A549 (cell line): ENCODE measurements around the gene TMEM79. TPM values are rescaled to one million over a fixed set of nuclear protein-coding genes. Genes with fewer than 3 reads are reported as not detected.

Source experiments
- ATAC-seq, 2 experiments: fragments of 200-7000 bp in 1 of 2; fragments of >200 bp in 1 of 2; cut with Nextera tagmentation in 1 of 2; cut with Tn5 transposase in 1 of 2; 3 replicates each; pipeline versions ENCODE4 v1.8.0 to v1.9.1; 2018 to 2020; ENCODE audit warnings: mild to moderate bottlenecking in 1 of 2, moderate library complexity in 1 of 2
- CTCF ChIA-PET: fragments of 300-600 bp; sonication (Branson Sonifier 250); formaldehyde crosslinking; extraction: SDS; loops from one replicate; lab custom pipeline; 2021; ENCODE audit warnings: antibody characterized with exemption, inconsistent platforms; lab: Yijun Ruan, JAX
- POLR2A ChIA-PET: fragments of 350-600 bp; formaldehyde crosslinking; extraction: SDS; loops from one replicate; lab custom pipeline; 2021; ENCODE audit warnings: antibody characterized with exemption, inconsistent platforms; lab: Yijun Ruan, JAX
- DNase-seq, 2 experiments: peaks; one replicate each; pipeline versions ENCODE4 v3.0.0 to v3.0.0-alpha.2; 2011 to 2016; ENCODE audit warnings: low read depth in 1 of 2, low spot score in 1 of 2
- FAIRE-seq: peaks from 2 replicates; lab custom pipeline; 2011; peaks lifted over from hg19 to GRCh38; lab: Jason Lieb, UNC
- H3K27ac ChIP-seq, 2 experiments: fragments of >200 bp; sonication (Bioruptor Twin); formaldehyde crosslinking; 3 replicates each; pipeline ENCODE4 v1.5.1; 2016 to 2017
- H3K4me1 ChIP-seq: fragments of >200 bp; sonication (Bioruptor Twin); formaldehyde crosslinking; 3 replicates; pipeline ENCODE4 v1.6.1; 2016
- H3K4me2 ChIP-seq: fragments of >200 bp; sonication (Bioruptor Twin); formaldehyde crosslinking; 3 replicates; pipeline ENCODE4 v1.6.1; 2016
- H3K4me3 ChIP-seq: fragments of >200 bp; sonication (Bioruptor Twin); formaldehyde crosslinking; 3 replicates; pipeline ENCODE4 v1.5.1; 2016
- H3K9me3 ChIP-seq: fragments of >200 bp; sonication (Bioruptor Twin); formaldehyde crosslinking; 3 replicates; pipeline ENCODE4 v1.6.1; 2016
- CBX8 ChIP-seq: fragments of 200-600 bp; sonication (generic); IDR thresholded peaks from 2 replicates; pipeline ENCODE4 v1.6.1; 2016
- CEBPB ChIP-seq, 2 experiments: fragments of >200 bp in 1 of 2; sonication (Bioruptor Twin) in 1 of 2; formaldehyde crosslinking in 1 of 2; IDR thresholded peaks; 2 replicates each; pipeline ENCODE4 v1.6.1; 2012 to 2016
- CHD2 ChIP-seq: fragments of 150-350 bp; IDR thresholded peaks from 2 replicates; pipeline ENCODE4 v1.6.1; 2014; ENCODE audit warnings: low read length; ENCODE audit not compliant: partially characterized antibody
- CTCF ChIP-seq: fragments of >200 bp; sonication (Bioruptor Twin); formaldehyde crosslinking; IDR thresholded peaks from 3 replicates; pipeline ENCODE4 v1.5.1; 2016
- EHF ChIP-seq: fragments of 250-450 bp; sonication (Bioruptor Pico); IDR thresholded peaks from 2 replicates; pipeline ENCODE4 v1.5.0; 2020; ENCODE audit warnings: mild to moderate bottlenecking
- ELK1 ChIP-seq: fragments of 150-350 bp; IDR thresholded peaks from 2 replicates; pipeline ENCODE4 v1.6.1; 2014; ENCODE audit warnings: low read depth, mild to moderate bottlenecking, low read length
- FOSL2 ChIP-seq, 2 experiments: fragments of 450-650 bp in 1 of 2; fragments of >200 bp in 1 of 2; sonication (Bioruptor Twin) in 1 of 2; formaldehyde crosslinking; IDR thresholded peaks; 2 replicates each; pipeline versions ENCODE4 v1.5.0 to v1.6.1; 2016 to 2020; ENCODE audit warnings: mild to moderate bottlenecking in 1 of 2, moderate library complexity in 1 of 2
- HMGXB4 ChIP-seq: fragments of 250-450 bp; sonication (Bioruptor Pico); IDR thresholded peaks from 2 replicates; pipeline ENCODE4 v1.5.0; 2021; ENCODE audit warnings: mild to moderate bottlenecking, moderate library complexity, borderline replicate concordance
- HOXB13 ChIP-seq: fragments of 250-450 bp; sonication (Bioruptor Pico); IDR thresholded peaks from 2 replicates; pipeline ENCODE4 v1.5.0; 2020; ENCODE audit warnings: low read depth, mild to moderate bottlenecking, moderate library complexity
- HOXB5 ChIP-seq: fragments of 250-450 bp; sonication (Bioruptor Pico); IDR thresholded peaks from 2 replicates; pipeline ENCODE4 v1.5.0; 2020; ENCODE audit warnings: mild to moderate bottlenecking, moderate library complexity
- JUN ChIP-seq, 2 experiments: fragments of >200 bp; sonication (Bioruptor Twin); formaldehyde crosslinking; IDR thresholded peaks; 2 replicates in 1 of 2; 3 replicates in 1 of 2; pipeline ENCODE4 v1.6.1; 2016 to 2017
- JUNB ChIP-seq: fragments of >200 bp; sonication (Bioruptor Twin); formaldehyde crosslinking; IDR thresholded peaks from 2 replicates; pipeline ENCODE4 v1.6.1; 2016
- KDM1A ChIP-seq: fragments of 200-600 bp; sonication (generic); IDR thresholded peaks from 2 replicates; pipeline ENCODE4 v1.6.1; 2016; ENCODE audit warnings: low read depth, mild to moderate bottlenecking
- KDM5A ChIP-seq: fragments of 200-600 bp; sonication (generic); IDR thresholded peaks from 2 replicates; pipeline ENCODE4 v1.6.1; 2016; ENCODE audit warnings: antibody characterized with exemption, mild to moderate bottlenecking
- MAX ChIP-seq: IDR thresholded peaks from 2 replicates; pipeline ENCODE4 v1.6.1; 2012
- MAZ ChIP-seq: fragments of 150-350 bp; IDR thresholded peaks from 2 replicates; pipeline ENCODE4 v1.6.1; 2014; ENCODE audit warnings: antibody characterized with exemption, low read depth, low read length, borderline replicate concordance
- NPAS2 ChIP-seq: fragments of 250-450 bp; sonication (Bioruptor Pico); IDR thresholded peaks from 2 replicates; pipeline ENCODE4 v1.8.0; 2022; ENCODE audit warnings: mild to moderate bottlenecking, moderate library complexity, borderline replicate concordance
- POLR2AphosphoS2 ChIP-seq: conservative IDR thresholded peaks from 2 replicates; pipeline ENCODE4 v1.6.1; 2012; ENCODE audit warnings: low read length, improper control_type of control experiment, inconsistent platforms
- RARB ChIP-seq: fragments of 250-450 bp; sonication (Bioruptor Pico); IDR thresholded peaks from 2 replicates; pipeline ENCODE4 v1.8.0; 2021; ENCODE audit warnings: mild to moderate bottlenecking, moderate library complexity
- RCOR1 ChIP-seq: fragments of 150-350 bp; IDR thresholded peaks from 2 replicates; pipeline ENCODE4 v1.6.1; 2014; ENCODE audit warnings: antibody characterized with exemption, low read length, low read depth
- REST ChIP-seq: fragments of 200-600 bp; sonication (generic); IDR thresholded peaks from 2 replicates; pipeline ENCODE4 v1.6.1; 2016; ENCODE audit warnings: antibody characterized with exemption, mild to moderate bottlenecking, moderate library complexity
- SREBF2 ChIP-seq: fragments of 450-650 bp; IDR thresholded peaks from 2 replicates; pipeline ENCODE4 v1.6.1; 2014; ENCODE audit warnings: mild to moderate bottlenecking, moderate library complexity
- TP53 ChIP-seq: fragments of 250-450 bp; sonication (Bioruptor Pico); IDR thresholded peaks from 2 replicates; pipeline ENCODE4 v1.5.0; 2021; ENCODE audit warnings: mild to moderate bottlenecking, moderate library complexity
- ZNF302 ChIP-seq: fragments of 250-450 bp; sonication (Bioruptor Pico); IDR thresholded peaks from 2 replicates; pipeline ENCODE4 v1.9.0; 2021; ENCODE audit warnings: inconsistent platforms, mild to moderate bottlenecking, moderate library complexity
- ZSCAN20 ChIP-seq: fragments of 250-450 bp; sonication (Bioruptor Pico); IDR thresholded peaks from 2 replicates; pipeline ENCODE4 v1.8.0; 2022; ENCODE audit warnings: mild to moderate bottlenecking, moderate library complexity
- WGBS: methylation state at CpG from one replicate; pipeline ENCODE4 v1.1.6; 2017; ENCODE audit errors: missing lambda C conversion rate; 5-methylcytosine and 5-hydroxymethylcytosine counted together
- polyA plus RNA-seq, 4 experiments: library from polyadenylated mRNA; depleted of rRNA in 3 of 4; stranded (reverse); fragments of >200 nt; fragmentation: RNase III in 1 of 4; extraction: RNeasy Plus Mini Kit Qiagen cat#74134 plus additional on column Dnase treatment in 1 of 4; gene quantifications; 2 replicates in 3 of 4; 3 replicates in 1 of 4; pipeline ENCODE4 v1.2.3, GENCODE V29; 2011 to 2017

TMEM79 gene
- polyA plus RNA-seq, 2 of the 4 experiments (the other 2 are of a cell fraction) = 6.3 to 7.2 TPM

GRCh38 chr1:156305215-156305614, 21.1 kb downstream of the TMEM79 start:
- DNase-seq (no peak), ATAC-seq (no peak), FAIRE-seq (no peak)
- ChIA-PET POLR2A (interaction anchor here (0.5 kb wide), 1 partner anchor 15 kb away, joined by 3 read pairs; no protein-coding TSS in a partner anchor), CTCF (interaction anchor here (0.8 kb wide), 1 partner anchor 15 kb away, joined by 3 read pairs; no protein-coding TSS in a partner anchor)
- H3K4me2 ChIP-seq = no peak overlapping the region
- H3K4me3 ChIP-seq = no peak overlapping the region
- H3K9me3 ChIP-seq = no peaks in the 10 kb centered on the region
- no peak for TF ChIP-seq HOXB5 (CRISPR knock-in tag)
- no peak for TF ChIP-seq MAZ
- no peak for TF ChIP-seq HMGXB4
- TF ChIP-seq MAX = no peak
- no peak for TF ChIP-seq CBX8
- no peak for TF ChIP-seq RCOR1
- TF ChIP-seq RARB = no peak
- no peak for TF ChIP-seq ELK1
- no peak for TF ChIP-seq CHD2
- no peak for TF ChIP-seq ZSCAN20 (CRISPR knock-in tag)
- no peak for TF ChIP-seq SREBF2
- no peak for TF ChIP-seq EHF (CRISPR knock-in tag)
- TF ChIP-seq JUN (IDR thresholded peaks at IDR 0.05) = no peak
- TF ChIP-seq NPAS2 (CRISPR knock-in tag) = no peak
- no peak overlapping the region for H3K27ac ChIP-seq
- no peaks in the 10 kb centered on the region; the same call in 2 of the 3 replicates for H3K4me1 ChIP-seq
- 94% methylated on average over 2 of the region's 2 CpGs for WGBS

- ATAC-seq = peak in 1 of 2 experiments; percentile 20; a peak in 1 of 6 replicates
- Histone ChIP-seq H3K27ac (no peak overlapping the region), H3K9me3 (no peaks in the 10 kb centered on the region), H3K4me2 (no peak overlapping the region), H3K4me3 (no peak overlapping the region), H3K4me1 (peaks cover 16% of the 10 kb centered on the region)
- CTCF ChIA-PET = interaction anchor here (1.5 to 5.6 kb wide), 3 partner anchors 9 to 27 kb away, joined by 5 to 34 read pairs (median 8); partner anchors contain the start of gene VHLL
- TF ChIP-seq FOSL2 (IDR thresholded peaks at IDR 0.05) (no peak), FOSL2 (CRISPR knock-in tag; IDR thresholded peaks at IDR 0.05) (peak; percentile 50; the same call in 1 of the 2 replicates), KDM1A (no peak)
- DNase-seq = no peak
- FAIRE-seq = no peak
- POLR2A ChIA-PET = no interaction called here
Observed at GRCh38 chr1:156308078-156308477, 24.0 kb downstream of the TMEM79 start.

GRCh38 chr1:156310962-156311361, 26.8 kb downstream of the TMEM79 start:
- H3K4me1 ChIP-seq = peaks cover 16% of the 10 kb centered on the region
- no peaks in the 10 kb centered on the region for H3K9me3 ChIP-seq
- no peak overlapping the region for H3K27ac ChIP-seq
- POLR2A ChIA-PET = no interaction called here
- 0 out of 3 replicates have a peak overlapping the region, but pooled peaks have one; percentile 8 for H3K4me2 ChIP-seq
- FAIRE-seq = no peak
- CTCF ChIA-PET = interaction anchor here (5.6 kb wide), 1 partner anchor 9 kb away, joined by 34 read pairs; no protein-coding TSS in a partner anchor
- WGBS = 66% methylated on average over 6 of the region's 6 CpGs
- TF ChIP-seq HOXB13 (CRISPR knock-in tag) (no peak), JUNB (no peak), ZNF302 (no peak), CEBPB (IDR thresholded peaks at IDR 0.05) (peak; percentile 53 to 91; a peak in 3 of 4 replicates), KDM5A (no peak), TP53 (no peak), CTCF (no peak), MAZ (no peak), REST (no peak), EHF (CRISPR knock-in tag) (no peak), POLR2AphosphoS2 (no peak), HOXB5 (CRISPR knock-in tag) (no peak), FOSL2 (IDR thresholded peaks at IDR 0.05) (no peak), FOSL2 (CRISPR knock-in tag; IDR thresholded peaks at IDR 0.05) (peak; percentile 63; the same call in 1 of the 2 replicates), JUN (IDR thresholded peaks at IDR 0.05) (no peak)
- peak in 1 of 2 experiments; percentile 47 for DNase-seq
- peak; percentile 34 to 44; a peak in 3 of 6 replicates for ATAC-seq
- H3K4me3 ChIP-seq = no peak overlapping the region
